ENCODE results near the gene AGR3.

DNA sequence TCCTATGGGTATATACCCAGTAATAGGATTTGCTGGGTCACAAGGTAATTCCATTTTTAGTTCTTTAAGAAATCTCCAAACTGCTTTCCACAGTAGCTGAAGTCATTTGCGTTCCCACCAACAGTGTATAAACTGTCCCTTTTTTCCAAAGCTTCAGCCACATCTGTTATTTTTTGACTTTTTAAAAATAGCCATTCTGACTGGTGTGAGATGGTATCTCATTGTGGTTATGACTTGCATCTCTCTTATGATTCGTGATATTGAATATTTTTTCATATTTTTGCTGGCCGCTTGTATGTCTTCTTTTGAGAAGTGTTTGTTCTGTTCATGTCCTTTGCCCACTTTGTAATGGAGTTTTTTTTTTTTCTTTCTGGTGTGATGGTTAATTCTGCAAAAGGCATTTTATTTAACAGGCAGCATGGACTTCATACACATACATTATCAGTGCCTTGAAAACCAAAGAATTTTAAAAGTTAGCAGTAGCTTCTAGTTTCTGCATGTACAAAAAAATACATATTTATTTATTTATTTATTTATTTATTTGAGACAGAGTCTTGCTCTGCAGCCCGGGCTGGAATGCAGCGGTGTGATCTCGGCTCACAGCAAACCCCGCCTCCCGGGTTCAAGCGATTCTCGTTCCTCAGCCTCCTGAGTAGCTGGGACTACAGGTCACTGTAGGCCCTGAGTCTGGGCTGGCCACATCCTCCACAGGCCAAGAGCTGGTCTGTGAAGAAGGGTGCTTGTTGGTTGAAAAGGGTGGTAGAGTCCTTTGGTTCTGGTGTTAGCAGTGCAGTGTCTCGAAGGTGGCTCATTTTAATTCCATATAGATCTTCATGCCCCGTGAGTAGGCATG is 32.3 kb downstream of the AGR3 start:
- TF ChIP-seq ELF4 (IDR thresholded peaks at IDR 0.05): no peak
- TF ChIP-seq, protein P1, sequence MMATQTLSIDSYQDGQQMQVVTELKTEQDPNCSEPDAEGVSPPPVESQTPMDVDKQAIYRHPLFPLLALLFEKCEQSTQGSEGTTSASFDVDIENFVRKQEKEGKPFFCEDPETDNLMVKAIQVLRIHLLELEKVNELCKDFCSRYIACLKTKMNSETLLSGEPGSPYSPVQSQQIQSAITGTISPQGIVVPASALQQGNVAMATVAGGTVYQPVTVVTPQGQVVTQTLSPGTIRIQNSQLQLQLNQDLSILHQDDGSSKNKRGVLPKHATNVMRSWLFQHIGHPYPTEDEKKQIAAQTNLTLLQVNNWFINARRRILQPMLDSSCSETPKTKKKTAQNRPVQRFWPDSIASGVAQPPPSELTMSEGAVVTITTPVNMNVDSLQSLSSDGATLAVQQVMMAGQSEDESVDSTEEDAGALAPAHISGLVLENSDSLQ (IDR thresholded peaks at IDR 0.05): no peak
- TF ChIP-seq FOXK2 (IDR thresholded peaks at IDR 0.05): no peak
- TF ChIP-seq SP1 (IDR thresholded peaks at IDR 0.05): no peak
